Mucosa of gallbladder (tissue), 1 donor: ENCODE measurements around the gene TBCK. TPM values are rescaled to one million over a fixed set of nuclear protein-coding genes. Genes with fewer than 3 reads are reported as not detected.
"Not testable (repeated sequence)": the region's sequence is repeated elsewhere in the genome, so short reads cannot be mapped to it uniquely, and the experiment has no call there.

Experiments used
- DNase-seq: peaks from one replicate; pipeline ENCODE4 v3.0.0-alpha.2; 2020; ENCODE audit warnings: low spot score
- total RNA-seq: library from RNA; stranded (reverse); gene quantifications from one replicate; pipeline ENCODE4 v1.2.1, GENCODE V29; 2021
- donor health status: DM: no; HTN: no; CAD: no.

The TBCK gene
- total RNA-seq, 1 donor from 2014 or later: 70.6 TPM

DNA sequence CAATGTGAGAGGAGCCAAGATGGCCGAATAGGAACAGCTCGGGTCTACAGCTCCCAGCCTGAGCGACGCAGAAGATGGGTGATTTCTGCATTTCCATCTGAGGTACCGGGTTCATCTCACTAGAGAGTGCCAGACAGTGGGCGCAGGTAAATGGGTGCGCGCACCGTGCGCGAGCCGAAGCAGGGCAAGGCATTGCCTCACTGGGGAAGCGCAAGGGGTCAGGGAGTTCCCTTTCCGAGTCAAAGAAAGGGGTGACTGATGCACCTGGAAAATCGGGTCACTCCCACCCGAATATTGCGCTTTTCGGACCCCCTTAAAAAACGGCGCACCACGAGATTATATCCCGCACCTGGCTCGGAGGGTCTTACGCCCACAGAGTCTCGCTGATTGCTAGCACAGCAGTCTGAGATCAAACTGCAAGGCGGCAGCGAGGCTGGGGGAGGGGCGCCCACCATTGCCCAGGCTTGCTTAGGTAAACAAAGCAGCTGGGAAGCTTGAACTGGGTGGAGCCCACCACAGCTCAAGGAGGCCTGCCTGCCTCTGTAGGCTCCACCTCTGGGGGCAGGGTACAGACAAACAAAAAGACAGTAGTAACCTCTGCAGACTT is 196.0 kb downstream of the TBCK start:
- not testable (repeated sequence) for DNase-seq

DNA sequence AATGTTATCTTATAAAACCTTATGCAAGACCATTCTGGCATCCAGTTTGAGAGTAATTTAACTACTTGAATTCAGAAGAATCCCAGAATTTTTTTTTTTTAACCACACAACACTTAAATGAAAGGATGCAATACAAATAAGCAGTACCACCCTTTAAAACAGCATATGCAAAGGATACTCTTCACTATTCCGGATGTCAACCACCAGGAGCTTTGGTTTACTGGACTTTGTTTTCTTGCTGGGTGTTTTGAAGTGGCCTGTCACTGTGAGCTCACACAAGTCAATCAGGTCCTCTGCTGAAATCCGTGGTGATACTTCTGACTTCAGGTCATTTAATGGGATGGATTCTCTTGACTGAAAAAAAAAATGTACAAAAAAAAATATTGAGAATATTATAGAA is 200.0 kb downstream of the TBCK start:
- no peak for DNase-seq

DNA sequence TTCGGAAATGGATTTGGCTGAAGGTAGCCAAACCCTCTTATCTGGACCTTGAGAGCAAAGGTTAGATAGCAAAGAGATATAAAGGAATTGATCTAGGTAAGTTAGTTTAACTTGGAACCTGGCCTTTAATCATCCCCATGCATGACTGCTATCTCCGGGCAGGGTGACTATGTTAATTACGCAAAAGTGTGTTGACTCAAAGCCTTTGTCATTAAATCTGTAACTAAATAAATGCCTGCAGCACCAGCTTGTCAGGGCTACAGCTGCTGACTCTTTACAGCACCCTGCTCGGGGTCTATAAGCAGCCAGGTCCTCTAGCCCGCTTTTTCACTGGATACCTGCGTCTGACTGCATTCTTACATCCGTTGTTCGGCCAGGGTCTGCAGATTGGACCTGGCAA is 201.7 kb downstream of the TBCK start:
- no peak for DNase-seq

DNA sequence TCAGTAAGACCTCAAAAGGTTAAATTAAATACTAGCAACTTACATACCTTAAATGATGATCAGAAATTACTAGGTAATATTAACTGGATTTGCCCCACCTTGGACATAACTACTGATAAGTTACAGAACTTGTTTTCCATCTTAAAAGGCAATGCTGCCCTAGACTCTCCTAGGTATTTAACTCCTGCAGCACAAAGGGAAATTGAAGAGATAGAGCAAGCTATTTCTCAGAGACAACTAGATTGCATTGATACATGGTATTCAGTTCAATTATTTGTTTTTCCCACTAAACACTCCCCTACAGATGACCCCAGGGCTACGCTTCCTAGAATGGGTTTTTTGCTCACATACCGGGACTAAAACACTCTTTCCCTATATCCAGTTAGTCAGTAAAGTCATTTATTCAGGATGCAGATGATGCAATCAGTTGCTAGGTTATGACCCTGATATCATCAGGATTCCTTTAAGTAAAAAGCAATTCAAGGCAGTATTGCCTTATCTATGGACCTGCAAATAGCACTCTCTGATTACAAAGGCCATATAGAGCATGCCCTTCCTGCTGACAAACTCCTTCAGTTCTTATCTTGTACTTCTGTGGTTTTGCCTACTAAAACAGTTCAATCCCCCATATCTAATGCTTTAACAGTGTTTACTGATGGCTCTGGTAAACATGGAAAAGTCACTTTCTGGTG is 204.1 kb downstream of the TBCK start:
- not testable (repeated sequence) for DNase-seq

DNA sequence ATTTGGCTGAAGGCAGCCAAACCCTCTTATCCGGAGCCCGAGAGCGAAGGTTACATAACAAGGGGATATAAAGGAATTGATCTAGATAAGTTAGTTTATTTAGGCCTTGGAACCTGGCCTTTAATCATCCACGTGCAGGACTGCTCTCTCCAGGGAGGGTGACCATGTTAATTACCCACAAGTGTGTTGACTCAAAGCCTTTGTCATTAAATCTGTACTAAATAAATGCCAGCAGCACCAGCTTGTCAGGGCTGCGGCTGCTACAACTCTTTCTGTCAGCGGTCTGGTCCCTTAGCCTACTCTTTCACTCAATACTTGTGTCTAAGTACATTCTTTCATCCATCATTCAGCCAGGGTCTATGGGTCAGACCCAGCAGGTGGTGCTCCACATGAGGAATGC is 206.1 kb downstream of the TBCK start:
- DNase-seq: no peak

DNA sequence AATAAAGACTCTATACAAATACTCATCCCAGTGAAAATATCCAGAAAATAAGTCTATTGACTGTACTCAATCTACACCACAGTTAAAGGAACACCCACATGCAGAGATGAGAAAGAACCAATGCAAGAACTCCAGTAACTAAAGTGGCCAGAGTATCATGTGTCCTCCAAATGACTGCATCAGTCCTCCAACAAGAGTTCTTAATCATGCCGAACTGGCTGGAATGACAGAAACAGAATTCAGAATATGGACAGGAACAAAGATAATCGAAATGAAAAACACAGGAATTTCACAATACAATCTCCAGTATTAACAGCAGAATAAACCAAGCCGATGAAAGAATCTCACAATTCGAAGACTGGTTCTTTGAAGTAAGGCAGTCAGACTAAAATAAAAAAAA is 210.3 kb downstream of the TBCK start:
- no peak for DNase-seq

DNA sequence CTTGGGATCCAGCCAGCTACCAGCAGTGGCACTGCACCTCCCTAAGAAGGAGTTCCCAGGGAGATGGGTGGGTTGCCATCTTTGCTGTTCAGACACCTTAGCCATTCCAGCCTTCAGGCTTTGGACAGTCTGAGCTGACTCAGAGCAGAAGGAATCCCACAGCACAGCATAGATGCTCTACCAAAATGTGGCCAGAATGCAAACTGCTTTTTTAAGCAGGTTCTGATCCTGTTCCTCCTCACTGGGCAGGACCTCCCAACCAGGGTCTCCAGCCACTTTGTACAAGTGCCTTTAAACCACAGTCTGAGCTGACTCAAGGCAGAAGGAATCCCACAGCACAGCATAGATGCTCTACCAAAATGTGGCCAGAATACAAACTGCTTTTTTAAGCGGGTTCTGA is 211.7 kb downstream of the TBCK start:
- DNase-seq: no peak

DNA sequence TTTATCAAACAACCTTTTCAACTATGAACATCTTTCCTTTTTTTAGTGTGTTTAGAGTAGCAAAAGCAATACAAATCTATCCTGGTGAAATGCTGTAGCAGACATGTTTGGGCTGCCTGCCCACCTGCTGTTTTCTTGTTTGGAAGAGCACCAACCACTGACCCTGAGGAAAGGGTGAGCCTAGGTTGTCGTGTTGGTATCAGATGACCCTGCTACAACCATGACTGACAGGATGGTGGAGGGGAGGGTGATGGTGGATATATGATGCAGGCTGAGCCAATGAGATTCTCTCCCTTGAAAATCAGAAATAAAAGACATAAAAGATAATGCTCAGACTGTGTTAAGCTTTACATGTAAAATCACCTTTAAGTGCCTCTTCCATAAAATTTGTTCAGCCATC is 219.6 kb downstream of the TBCK start:
- DNase-seq: no peak

DNA sequence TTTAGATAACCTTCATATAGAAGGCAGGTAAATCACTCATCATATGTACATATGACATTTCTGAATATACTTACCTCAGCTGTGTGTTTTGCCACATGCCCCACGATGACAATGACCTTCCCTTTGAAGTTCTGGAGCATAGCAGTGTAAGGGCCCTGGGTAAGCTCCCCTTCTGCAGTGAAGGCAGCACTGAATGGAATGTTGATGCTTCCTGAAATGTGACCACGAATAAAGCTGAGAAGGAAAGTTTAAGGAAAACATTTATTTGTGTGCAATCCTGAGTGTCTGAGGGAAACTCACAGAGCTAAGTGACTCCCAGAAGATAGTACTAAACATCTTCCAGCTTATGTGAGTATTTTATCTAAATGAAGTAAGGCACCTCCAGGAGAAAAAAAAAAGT is 220.6 kb downstream of the TBCK start:
- DNase-seq: no peak

DNA sequence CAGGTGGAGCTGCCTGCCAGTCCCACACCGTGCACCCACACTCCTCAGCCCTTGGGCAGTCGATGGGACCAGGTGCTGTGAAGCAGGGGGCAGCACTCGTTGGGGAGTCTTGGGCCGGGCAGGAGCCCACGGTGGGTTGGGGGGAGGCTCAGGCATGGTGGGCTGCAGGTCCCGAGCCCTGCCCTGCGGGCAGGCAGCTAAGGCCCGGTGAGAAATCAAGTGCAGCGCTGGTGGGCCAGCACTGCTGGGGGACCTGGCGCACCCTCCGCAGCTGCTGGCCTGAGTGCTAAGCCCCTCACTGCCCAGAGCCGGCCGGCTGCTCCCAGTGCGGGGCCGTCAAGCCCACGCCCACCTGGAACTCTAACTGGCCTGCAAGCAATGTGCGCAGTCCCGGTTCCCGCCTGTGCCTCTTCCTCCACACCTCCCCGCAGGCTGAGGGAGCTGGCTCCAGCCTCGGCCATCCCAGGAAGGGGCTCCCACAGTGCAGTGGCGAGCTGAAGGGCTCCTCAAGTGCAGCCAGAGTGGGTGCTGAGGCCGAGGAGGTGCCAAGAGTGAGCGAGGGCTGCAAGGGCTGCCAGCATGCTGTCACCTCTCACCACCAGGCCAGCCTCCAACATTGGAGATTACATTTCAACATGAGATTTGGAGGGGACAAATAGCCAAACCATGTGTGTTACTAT is 223.5 kb downstream of the TBCK start:
- DNase-seq: no peak

DNA sequence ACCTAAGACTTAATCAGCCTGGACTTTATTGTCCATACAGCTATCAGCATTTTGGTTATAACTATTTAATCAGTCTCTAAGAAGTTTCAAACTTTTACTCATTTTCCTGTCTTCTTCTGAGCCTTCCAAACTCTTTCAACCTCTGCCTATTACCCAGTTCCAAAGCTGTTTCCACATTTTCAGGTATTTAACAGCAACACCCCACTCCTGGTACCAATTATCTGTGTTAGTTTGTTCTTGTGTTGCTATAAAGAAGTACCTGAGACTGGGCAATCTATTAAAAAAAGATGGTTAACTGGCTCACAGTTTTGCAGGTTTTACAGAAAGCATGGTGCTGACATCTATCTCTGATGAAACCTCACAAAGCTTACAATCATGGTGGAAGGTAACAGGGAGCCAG is 225.2 kb downstream of the TBCK start:
- no peak for DNase-seq

DNA sequence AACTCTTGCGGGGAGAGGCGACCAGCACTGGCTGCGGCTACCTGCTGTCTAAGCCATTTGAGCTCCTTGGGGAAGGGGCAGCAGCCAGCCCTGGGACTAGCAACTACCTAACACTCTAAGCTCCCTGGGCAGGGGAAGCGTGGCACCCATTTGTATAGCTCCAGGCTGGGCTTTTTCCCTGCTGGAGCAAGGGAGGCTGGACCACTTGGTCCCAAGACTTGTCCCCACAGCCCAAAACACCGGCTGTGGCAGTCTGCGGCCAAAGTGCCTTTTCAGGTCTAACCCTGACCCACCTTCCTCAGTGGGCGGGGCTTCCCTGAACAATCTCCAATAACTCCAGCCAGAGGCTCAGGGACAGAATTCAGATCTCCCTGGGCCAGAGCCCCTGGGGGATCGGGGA is 232.9 kb downstream of the TBCK start:
- DNase-seq: no peak

DNA sequence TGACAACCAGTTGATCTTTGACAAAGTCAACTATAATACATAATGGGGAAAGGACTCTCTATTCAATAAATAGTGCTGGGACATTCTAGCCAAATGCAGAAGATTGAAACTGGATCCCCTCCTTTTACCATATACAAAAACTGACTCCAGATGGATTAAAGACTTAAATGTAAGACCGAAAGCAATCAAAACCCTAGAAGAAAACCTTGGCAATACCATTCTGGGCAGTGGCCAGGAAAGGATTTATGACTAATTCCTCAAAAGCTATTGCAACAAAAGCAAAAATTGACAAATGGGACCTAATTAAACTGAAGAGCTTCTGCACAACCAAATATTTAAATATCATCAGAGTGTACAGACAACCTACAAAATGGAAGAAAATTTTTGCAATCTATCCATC is 235.6 kb downstream of the TBCK start:
- no peak for DNase-seq

DNA sequence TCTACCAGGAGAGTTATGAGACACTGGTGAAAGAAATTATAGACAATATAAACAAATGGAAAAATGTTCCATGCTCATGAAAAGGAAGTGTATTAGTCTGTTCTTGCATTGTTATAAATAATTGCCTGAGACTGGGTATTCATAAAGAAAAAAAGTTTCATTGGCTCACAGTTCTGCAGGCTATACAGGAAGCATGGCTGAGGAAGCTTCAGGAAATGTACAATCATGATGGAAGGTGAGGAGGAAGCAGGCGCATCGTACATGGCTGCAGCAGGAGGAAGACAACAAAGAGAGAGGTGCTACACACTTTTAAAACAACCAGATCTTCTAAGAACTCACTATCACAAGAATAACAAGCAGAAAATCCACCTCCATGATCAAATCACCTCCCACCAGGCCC is 236.4 kb downstream of the TBCK start:
- no peak for DNase-seq

DNA sequence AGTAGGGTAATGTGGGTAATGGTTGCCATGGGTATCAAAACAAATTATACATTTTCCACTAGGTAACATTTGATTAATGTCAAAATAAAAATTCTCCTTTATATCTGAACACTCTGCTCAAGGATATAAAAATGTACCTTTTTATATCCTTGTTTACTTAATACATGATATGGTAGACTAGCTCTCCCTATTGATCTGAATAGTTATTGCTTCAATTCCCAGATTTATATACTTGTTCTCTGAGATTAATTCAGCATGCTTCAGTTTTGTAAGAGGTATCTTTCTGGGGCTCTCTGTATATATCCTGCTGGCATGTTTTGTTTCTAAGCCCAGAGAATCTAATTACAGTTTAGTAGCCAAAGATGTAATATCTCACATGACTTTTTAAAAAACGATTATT is 251.0 kb downstream of the TBCK start:
- no peak for DNase-seq

DNA sequence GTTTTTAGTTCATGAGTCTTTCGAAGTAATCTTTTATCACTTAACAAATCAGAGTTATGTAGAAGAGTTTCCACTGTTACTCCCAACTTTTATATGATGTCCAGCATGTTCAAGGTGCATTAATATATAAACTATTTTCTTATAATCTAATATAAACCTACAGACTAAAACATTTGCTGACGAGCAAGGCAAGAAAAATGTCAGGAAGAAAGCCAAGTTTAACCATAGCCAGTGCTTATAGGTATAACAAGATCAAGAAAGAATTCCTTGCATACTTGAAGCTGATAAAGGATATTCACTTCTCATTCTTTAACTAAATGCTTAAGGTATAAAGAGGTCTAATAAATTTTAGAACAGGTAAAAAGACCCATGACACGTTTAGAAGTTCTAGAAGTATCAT is 253.0 kb downstream of the TBCK start:
- DNase-seq: no peak

DNA sequence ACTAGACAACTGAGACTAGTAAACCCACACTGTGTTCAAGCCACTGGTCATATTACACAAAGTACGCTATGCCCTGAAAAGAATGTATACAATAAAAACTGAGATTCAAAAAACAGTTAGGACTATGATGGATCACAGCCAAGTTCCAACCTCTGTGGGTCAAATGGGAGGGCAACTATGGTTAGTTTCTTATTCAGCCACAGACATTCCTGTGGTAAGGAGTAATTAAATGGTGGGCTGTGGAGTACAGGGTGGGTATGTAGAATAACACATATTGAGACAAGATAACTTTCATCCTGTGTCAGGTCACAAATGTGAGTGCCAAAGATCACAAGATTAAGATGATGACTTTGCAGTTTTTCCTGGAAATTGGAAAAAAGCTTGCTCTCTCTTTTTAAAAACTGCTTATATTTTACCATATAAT is 253.5 kb downstream of the TBCK start:
- no peak for DNase-seq

DNA sequence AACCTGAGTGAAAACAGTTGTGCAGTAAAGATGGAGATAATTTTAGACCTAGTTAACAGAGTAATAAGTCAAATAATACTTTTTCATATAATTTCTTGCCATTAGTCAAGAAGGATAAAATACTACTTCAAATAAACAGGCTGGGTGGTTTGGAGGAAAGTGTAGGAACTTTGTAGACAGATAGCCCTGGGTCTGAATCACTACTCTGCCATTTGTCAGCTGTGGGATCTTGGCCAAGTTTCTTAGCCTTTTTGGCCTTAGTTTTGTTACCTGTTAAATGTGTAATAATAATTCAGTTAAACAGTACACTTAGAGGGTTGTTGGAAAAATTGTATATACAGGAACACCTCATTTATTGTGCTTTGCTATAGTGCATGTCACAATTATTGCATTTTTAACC is 257.1 kb downstream of the TBCK start:
- no peak for DNase-seq

DNA sequence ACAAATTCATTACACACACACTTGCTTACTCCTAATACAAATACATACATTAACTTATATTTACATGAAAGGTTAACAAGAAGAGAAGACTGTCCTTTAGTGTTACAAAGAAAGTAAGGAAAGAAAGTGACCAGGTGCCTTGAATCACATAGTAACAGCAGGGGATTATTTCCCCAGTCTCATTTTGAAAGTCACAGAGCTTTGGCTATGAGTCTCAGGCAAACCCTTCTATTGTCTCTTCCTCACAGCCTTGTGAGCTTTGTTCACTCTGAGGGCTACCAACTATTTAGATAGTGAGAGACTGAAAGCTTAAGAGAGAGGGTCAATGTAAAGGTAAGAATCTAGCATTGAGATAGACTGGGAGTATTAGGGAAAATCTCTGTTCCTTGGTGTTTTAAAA is 259.1 kb downstream of the TBCK start:
- no peak for DNase-seq

DNA sequence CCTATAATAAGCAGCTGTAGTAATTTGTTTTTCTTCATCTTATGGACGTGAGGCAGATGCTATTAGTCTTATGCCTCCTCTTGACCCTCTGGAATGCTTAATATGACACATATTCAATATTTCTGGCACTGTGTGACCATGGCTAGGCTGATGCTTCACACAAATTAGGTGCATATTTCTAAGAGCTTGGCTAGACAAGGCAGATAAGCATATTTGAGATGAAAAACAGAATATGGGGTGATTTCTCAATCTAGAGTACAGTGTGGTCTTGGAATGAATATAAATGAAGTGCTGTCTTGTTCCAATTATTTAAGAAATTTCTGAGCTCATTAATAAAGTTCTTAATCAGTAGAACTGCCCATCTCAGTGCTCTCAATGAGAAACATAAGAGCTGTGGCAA is 264.5 kb downstream of the TBCK start:
- no peak for DNase-seq

DNA sequence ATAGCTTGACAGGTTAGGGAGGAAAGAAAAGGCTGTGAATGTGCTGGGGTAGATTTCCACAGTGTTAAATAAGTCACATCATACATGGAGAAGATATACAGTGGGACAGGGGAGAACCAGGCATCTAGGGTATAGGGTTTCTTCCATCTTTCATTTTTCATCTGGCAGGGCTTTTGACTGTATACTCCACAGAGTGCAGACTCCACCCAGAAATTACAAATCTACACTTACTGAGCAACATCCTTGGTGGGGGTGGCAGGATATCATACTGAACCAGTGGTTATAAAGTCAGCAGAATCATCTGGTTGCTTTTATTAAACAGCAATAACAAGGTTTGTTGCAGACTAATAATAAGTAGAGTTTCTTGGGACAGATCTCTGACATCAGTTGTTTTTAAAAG is 266.5 kb downstream of the TBCK start:
- DNase-seq: no peak

DNA sequence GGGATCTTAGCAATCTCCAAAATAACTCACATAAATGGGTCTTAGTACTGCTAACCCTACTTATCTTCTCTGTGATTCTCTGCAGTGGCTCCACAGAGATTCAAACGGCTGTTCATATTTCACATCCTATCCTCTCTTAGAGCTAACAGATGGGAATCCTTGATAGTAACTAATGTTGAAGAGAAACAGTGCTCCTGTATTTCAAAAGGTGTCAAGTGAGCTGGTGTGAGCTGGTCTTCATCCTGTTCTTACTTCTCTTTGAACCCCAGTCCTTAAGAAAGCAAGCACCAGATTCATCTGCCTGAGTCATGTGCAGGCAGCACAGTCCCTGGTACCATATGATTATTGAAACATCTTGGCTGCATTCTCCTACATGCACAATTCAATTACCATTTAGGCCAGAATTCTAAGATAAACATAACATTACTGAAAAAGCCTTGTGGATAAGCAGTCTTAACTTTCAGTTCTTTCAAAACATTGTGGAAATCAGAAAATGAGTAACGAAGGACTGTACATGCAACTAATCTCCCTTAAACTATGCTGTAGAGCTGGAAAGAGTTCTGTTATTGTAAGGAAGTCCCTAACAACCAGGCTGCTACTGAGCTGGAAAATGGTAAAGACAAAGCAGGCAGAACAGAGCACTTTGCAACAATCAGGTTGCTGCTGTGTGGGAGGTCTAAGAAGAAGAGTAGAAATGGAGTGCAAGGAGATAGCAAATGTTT is 267.6 kb downstream of the TBCK start:
- no peak for DNase-seq

DNA sequence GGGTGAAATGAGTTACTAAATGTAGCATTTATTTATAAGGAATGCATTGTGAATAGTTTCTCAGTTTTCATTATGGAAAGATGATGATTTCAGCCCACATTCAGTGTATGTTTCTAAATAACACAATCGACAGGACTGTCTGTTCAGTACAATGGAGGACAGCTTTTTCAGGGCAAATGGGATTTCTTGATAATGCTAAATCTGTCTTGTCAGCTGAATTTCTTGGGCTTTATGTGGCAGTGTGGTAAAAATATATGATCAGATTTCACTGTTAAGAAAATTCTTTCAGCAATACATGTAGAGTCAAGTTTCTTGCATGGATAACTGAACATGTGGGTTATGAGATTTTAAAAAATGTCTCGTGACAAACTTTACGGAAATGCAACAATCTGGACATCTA is 269.9 kb downstream of the TBCK start:
- DNase-seq: no peak
